Motor neuron (in vitro differentiated cells): ENCODE data around the gene HES2. TPM values are rescaled to one million over a fixed set of nuclear protein-coding genes. Genes with fewer than 3 reads are reported as not detected.

Experiments
- ATAC-seq, 8 experiments: fragments of 200-7000 bp; cut with Tn5 transposase; replicated peaks in 6 of 8; 2 replicates each; pipeline ENCODE4 v1.8.0; 2021; ENCODE audit warnings: mild to moderate bottlenecking in 8 of 8, moderate library complexity in 8 of 8
- H3K27ac ChIP-seq, 2 donors: fragments of 250-450 bp; sonication (Bioruptor Pico); 2 replicates each; pipeline ENCODE4 v1.9.0; 2021; ENCODE audit warnings: antibody characterized with exemption in 2 of 2, mild to moderate bottlenecking in 2 of 2, moderate library complexity in 1 of 2
- H3K4me1 ChIP-seq, 2 donors: fragments of 250-450 bp; sonication (Bioruptor Pico); replicated peaks in 1 of 2; 2 replicates each; pipeline ENCODE4 v1.6.1; 2021; ENCODE audit warnings: antibody characterized with exemption in 2 of 2, mild to moderate bottlenecking in 2 of 2, moderate library complexity in 1 of 2
- H3K4me3 ChIP-seq, 5 donors: fragments of 250-450 bp; sonication (Bioruptor Pico); 2 replicates each; pipeline ENCODE4 v1.9.0; 2021; ENCODE audit warnings: antibody characterized with exemption in 5 of 5, mild to moderate bottlenecking in 5 of 5, moderate library complexity in 4 of 5
- WGBS, 10 experiments: fragments of 450-650 bp; shearing (Covaris generic); methylation state at CpG; one replicate each; pipeline ENCODE4 v1.0.0; 2022; 5-methylcytosine and 5-hydroxymethylcytosine counted together
- in situ Hi-C, 9 experiments: fragments of 400-800 bp; cut with MboI; loops; one replicate each; pipeline ENCODE4 v1.15.0; 2021; ENCODE audit warnings: low sequenced_read_pairs in 9 of 9, low pct_unique_long_range_greater_than_20kb in 2 of 9; ENCODE audit not compliant: unreplicated experiment in 9 of 9
- total RNA-seq, 8 experiments: library from RNA; unstranded; fragments of 300-600 nt; gene quantifications; 2 replicates each; pipeline versions ENCODE4 v1.2.3 to v1.2.4, GENCODE V29; 2022

The HES2 gene
- total RNA-seq, 8 experiments from 2014 or later, result 0.14 to 7.8 (median 0.98) TPM

DNA sequence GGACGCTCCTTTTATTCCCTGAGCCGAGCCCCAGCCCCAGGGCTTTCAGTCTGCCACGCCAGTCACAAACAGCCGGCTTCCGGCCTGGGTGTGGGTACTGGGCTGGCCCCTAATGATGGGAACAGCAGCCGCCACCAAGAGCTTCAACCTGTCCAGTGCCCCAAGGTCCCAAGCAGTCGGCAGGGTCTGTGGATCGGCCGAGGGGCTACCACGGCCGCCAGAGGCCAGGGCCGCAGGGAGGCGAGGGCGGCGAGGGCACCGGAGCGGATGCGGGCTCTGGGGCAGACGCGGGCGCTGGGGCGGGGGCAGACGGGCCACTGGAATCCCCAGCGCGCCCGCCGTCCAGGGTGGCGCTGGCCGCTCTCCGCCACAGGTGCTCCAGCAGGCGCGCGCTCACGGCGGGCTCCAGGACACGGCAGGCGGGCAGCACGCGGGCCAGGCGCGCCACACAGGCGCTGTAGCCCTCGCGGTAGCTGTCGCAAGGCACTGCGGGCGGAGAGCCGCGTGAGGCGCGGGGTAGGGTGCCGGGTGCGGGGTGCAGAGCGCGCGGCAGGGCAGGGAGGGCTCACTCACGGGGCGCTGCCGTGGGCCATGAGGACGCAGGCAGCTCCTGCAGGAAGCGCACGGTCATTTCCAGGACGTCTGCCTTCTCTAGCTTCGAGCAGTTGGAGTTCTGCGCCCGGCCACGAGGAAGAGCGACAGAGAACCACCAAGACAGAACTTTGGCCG lies 887 bp downstream of the HES2 start:
- 17 to 47% (median 25%) methylated on average over 3 to 4 of the region's 69 CpGs; no CpG with 5 or more reads in 6 of the 10 experiments for WGBS, 10 experiments
- in situ Hi-C loops, result no loop called here
- no peak overlapping the region for H3K27ac ChIP-seq
- peaks cover 8 to 14% of the 10 kb centered on the region in 2 donors for H3K4me1 ChIP-seq
- peak overlapping the region in 1 of 5 donors; percentile 25 for H3K4me3 ChIP-seq
- peak in 1 of 8 experiments; percentile 2 for ATAC-seq

DNA sequence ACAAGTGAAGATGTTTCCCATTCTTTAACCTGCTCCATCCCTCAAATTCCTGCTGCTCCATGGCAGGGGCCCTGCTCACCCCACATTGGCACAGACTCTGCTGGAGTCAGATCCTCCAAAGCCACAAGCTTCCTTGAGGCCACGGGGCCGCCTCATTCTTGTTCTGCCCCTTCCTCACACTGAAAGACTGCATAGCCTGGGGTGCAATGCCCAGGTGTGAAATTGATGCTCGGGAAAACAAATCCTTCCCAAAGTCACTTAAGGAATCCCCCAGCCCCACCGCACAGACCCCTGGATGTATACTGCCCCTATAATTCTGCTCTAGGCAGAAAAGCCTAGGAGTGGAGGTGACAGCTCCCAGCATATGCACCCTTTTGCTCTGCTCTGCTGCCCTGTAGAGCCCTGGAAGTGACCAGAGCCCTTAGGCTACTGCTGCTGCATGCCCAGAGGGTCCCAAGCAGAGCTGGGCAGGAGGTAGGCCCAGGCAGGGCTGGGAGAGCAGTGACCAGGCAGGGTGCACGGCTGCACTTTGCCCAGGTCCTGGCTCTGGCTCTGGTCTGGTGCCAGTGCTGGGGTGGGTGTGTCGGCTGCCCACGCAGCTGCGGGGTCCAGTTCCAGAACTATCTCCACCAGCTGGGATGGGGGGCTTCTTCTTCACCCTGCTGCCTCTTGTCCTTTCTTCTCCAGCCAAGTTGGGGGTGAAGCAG lies 1.6 kb downstream of the HES2 start:
- WGBS, 10 experiments, result 58 to 78% (median 63%) methylated on average over 2 to 6 of the region's 8 CpGs; no CpG with 5 or more reads in 6 of the 10 experiments
- in situ Hi-C loops, result no loop called here
- H3K4me3 ChIP-seq, result no peak overlapping the region
- H3K27ac ChIP-seq, result no peak overlapping the region
- peaks cover 8 to 14% of the 10 kb centered on the region in 2 donors for H3K4me1 ChIP-seq
- no peak for ATAC-seq

DNA sequence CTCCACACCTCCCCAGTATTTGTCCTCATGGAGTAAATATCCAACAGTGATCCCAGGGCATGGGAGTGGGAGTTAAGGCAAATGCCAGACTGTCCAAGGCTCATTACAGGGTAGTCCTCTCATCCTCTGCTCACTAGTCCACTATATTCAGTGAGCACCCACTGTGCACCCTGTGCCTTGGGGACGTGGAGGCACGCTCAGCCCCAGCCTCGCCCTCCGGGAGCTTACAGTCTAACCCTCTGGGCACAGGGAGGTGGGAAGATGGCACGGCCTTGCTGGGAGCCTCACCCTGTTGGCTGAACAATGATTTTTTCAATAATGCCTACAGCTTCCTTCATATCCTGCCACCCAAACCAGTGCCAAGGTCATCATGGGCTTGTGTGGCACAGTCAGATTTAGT lies 2.8 kb downstream of the HES2 start:
- Histone ChIP-seq H3K27ac (no peak overlapping the region), H3K4me1 (peaks cover 8 to 14% of the 10 kb centered on the region in 2 donors), H3K4me3 (no peak overlapping the region)
- WGBS, 10 experiments, result 11 to 100% (median 81%) methylated on average over 1 to 5 of the region's 5 CpGs; no CpG with 5 or more reads in 3 of the 10 experiments
- in situ Hi-C loops, result no loop called here
- no peak for ATAC-seq

DNA sequence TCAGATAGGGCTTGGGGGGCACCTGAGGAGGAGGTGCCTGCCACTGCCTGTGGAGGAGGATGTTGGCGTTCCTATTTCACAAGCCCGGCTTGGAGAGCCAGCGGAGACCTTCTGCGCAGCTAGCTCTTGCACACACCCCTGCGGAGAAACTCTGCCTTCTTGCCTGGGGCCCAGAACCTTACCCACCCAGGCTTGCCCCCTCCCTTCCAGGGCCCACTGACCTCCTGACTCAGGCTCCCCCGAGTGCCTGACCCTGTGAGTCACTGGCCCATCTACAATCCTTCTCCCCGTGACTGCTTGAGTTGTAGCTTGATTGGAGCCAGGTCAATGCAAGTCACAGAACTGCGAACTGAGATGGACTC lies 3.4 kb downstream of the HES2 start:
- in situ Hi-C loops, result no loop called here
- Histone ChIP-seq H3K4me1 (peaks cover 8 to 14% of the 10 kb centered on the region in 2 donors), H3K27ac (no peak overlapping the region), H3K4me3 (no peak overlapping the region)
- no peak for ATAC-seq
- WGBS, 10 experiments, result 61 to 100% (median 83%) methylated on average over 1 to 2 of the region's 8 CpGs; no CpG with 5 or more reads in 5 of the 10 experiments

DNA sequence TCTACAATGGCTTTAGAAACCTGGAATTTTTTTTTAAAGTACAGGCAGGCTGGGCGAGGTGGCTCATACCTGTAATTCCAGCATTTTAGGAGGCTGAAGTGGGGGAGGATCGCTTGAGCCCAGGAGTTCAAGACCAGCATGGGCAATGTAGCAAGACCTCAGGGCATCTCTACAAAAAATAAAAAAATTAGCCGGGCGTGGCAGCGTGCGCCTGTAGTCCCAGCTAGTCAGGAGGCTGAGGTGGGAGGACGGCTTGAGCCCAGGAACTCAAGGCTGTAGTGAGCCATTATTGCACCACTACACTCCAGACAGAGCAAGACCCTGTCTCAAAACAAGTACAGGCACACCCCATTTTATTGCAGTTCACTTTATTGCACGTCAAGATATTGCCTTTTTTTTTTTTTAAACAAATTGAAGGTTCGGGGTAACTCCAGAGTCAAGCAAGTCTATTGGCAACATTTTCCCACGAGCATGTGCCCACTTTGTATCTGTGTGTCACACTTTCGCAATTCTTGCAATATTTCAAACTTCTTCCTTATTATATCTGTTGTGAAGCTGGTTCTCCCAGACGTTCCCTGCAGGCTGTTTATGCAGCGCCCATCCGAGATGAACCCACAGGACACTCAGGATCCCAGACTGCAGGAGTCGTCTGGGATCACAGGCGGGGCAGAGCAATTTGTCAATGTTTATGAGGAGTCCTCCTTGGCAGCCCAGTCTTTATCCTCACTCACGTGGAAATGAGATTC lies 4.7 kb downstream of the HES2 start:
- no peak for ATAC-seq
- in situ Hi-C loops, result no loop called here
- no peak overlapping the region for H3K27ac ChIP-seq
- WGBS, 10 experiments, result 33 to 79% (median 65%) methylated on average over 1 to 17 of the region's 17 CpGs; no CpG with 5 or more reads in 4 of the 10 experiments
- H3K4me3 ChIP-seq, result no peak overlapping the region
- H3K4me1 ChIP-seq, result peaks cover 8 to 11% of the 10 kb centered on the region in 2 donors

DNA sequence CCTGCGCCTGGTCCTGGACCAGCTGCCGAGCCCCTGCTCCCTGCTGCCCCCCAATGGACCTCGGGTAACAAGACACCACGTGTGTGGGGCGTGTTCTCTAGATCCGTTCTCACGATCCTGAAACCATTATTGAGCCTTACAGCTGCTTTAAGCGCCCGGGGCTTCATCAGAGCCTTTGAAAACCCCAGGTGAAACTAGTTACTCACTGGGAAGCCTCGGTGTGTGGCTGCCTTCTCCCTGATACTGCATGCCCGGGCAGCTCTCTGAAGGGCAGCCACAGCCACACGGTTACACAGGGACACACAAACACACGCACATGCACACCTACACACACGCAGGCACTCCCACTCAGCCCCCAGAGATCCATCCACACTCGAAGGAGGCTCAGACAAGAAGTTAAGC lies 5.3 kb downstream of the HES2 start:
- in situ Hi-C loops, result no loop called here
- H3K27ac ChIP-seq, result no peak overlapping the region
- H3K4me3 ChIP-seq, result no peak overlapping the region
- WGBS, 10 experiments, result 5 to 20% (median 10%) methylated on average over 2 to 12 of the region's 15 CpGs; no CpG with 5 or more reads in 4 of the 10 experiments
- ATAC-seq, result peak; percentile 59 to 95 (median 74)
- H3K4me1 ChIP-seq, result peaks cover 6 to 8% of the 10 kb centered on the region in 2 donors

DNA sequence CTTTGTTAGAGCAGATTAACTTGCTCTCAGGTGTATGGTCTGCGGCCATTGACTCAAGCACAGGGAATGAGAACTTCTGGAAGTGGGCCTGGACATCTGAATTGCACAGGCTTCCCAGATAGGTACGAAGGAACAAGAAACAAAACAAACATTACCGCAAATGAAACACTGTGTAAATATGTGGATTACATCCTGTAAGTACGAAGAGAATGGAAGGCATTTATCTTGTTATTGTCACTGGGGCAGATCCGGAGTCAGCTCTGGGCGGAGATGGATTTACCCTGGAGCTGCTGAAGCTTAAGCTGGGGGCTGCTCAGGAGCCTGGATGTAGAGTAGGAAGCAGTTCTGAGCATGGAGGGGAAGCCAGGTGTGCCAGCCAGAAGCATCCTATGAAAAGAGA lies 6.8 kb downstream of the HES2 start:
- in situ Hi-C loops, result no loop called here
- peak in 2 of 8 experiments; percentile 11 to 70 for ATAC-seq

DNA sequence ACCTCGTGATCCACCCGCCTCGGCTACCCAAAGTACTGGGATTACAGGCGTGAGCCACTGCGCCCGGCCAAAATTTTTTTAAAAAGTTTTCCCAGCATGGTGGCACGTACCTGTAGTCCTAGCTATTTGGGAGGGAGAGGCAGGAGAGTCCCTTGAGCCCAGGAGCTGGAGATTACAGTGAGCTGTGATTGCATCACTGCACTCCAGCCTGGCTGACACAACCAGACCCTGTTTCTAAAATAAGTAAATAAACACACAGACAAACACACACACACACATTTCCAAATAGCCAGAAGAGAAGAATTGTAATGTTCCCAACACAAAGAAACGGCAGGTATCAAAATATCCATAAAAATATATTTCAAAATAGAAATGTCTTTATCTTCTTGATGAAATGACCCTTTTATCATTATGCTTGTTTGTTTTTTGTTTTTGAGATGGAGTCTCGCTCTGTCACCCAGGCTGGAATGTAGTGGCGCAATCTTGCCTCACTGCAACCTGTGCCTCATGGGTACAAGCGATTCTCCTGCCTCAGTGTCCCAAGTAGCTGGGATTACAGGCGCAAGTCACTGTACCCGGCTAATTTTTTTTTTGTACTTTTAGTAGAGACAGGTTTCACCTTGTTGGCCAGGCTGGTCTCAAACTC lies 9.3 kb downstream of the HES2 start:
- in situ Hi-C loops, result no loop called here

More for the DNA sequence above, 6.8 kb downstream of the HES2 start:
- WGBS, 10 experiments, result 20 to 80% (median 57%) methylated on average over 2 to 6 of the region's 6 CpGs; no CpG with 5 or more reads in 1 of the 10 experiments
- H3K4me1 ChIP-seq, result peaks cover 3 to 6% of the 10 kb centered on the region in 2 donors
- H3K4me3 ChIP-seq, result no peak overlapping the region
- no peak overlapping the region for H3K27ac ChIP-seq

DNA sequence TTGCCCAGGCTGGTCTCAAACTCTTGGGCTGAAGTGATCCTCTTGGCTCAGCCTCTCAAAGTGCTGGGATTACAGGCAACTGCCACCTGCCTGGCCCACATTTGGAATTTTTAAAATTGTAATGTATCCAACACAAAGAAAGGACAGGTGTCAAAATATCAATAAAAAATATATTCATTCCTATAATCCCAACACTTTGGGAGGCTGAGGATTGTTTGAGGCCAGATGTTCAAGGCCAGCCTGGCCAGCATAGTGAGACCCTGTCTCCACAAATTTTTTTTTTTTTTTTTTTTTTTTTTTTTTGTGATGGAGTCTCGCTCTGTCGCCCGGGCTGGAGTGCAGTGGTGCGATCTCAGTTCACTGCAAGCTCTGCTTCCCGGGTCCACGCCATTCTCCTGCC lies 10.0 kb downstream of the HES2 start:
- in situ Hi-C loops, result no loop called here

More for the DNA sequence above, 9.3 kb downstream of the HES2 start:
- Histone ChIP-seq H3K4me1 (peaks cover 3 to 6% of the 10 kb centered on the region in 2 donors), H3K27ac (no peak overlapping the region), H3K4me3 (no peak overlapping the region)
- 13 to 100% (median 64%) methylated on average over 1 to 12 of the region's 13 CpGs for whole genome bisulfite sequencing, 10 experiments
- no peak for ATAC-seq

DNA sequence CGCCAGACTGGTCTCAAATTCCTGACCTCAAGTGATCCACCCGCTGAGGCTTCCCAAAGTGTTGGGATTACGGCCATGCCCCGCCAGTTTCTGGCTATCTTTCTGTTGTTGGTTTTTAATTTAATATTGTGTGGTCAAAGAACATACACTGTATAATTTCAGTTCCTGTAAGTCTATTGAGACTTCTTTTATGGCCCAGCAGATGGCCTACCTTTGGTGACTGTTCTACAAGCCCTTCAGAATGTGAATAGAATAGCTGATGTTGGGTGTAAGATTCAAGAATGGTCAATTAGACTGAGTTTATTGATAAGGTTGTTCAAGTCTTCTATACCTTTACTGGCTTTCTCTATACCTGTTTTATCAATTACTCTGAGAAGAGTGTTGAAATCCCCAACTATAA lies 10.7 kb downstream of the HES2 start:
- no peaks in the 10 kb centered on the region for H3K4me1 ChIP-seq
- WGBS, 10 experiments, result 0 to 100% (median 83%) methylated on average over 1 to 4 of the region's 4 CpGs; no CpG with 5 or more reads in 1 of the 10 experiments
- H3K4me3 ChIP-seq, result no peak overlapping the region
- H3K27ac ChIP-seq, result no peak overlapping the region
- in situ Hi-C loops, result no loop called here
- ATAC-seq, result no peak

More for the DNA sequence above, 10.0 kb downstream of the HES2 start:
- ATAC-seq, result no peak
- H3K27ac ChIP-seq, result no peak overlapping the region
- H3K4me3 ChIP-seq, result no peak overlapping the region
- 60 to 97% (median 88%) methylated on average over 1 to 6 of the region's 6 CpGs; no CpG with 5 or more reads in 5 of the 10 experiments for WGBS, 10 experiments
- H3K4me1 ChIP-seq, result peaks cover 3 to 6% of the 10 kb centered on the region in 2 donors

DNA sequence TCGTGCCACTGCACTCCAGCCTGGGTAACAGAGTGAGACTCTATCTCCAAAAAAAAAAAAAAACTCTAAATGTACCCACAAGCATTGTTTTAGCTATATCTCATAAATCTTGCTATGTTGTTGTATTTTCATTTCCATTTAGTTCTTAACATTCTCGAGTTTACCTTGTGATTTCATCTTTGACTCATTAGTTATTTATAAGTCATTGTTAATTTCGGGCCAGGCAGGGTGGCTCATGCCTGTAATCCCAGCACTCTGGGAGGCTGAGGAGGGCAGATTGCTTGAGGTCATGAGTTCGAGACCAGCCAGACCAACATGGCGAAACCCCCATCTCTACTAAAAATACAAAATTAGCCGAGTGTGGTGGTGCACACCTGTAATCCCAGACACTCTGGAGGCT lies 11.7 kb downstream of the HES2 start:
- ATAC-seq, result no peak
- in situ Hi-C loops, result no loop called here
- Histone ChIP-seq H3K27ac (no peak overlapping the region), H3K4me1 (no peaks in the 10 kb centered on the region), H3K4me3 (no peak overlapping the region)
- 56 to 90% (median 80%) methylated on average over 1 to 6 of the region's 6 CpGs; no CpG with 5 or more reads in 2 of the 10 experiments for WGBS, 10 experiments

DNA sequence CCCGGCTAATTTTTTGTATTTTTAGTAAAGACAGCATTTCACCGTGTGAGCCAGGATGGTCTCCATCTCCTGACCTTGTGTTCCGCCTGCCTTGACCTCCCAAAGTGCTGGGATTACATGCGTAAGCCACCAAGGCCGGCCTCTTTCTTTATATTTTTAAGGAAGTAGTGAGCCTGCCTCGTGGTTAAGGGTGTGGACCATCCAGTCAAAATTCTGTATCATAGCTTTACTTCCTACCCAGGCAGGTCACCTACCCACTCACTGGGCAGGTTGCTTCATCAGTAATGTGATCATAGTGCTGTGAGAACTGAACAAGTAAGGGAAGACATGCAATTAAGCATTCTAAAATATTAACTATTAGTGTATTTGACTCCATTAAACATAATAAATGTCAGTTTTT lies 18.0 kb downstream of the HES2 start:
- H3K4me3 ChIP-seq, result no peak overlapping the region
- no peak overlapping the region for H3K27ac ChIP-seq
- WGBS, 10 experiments, result 42 to 100% (median 74%) methylated on average over 1 to 6 of the region's 6 CpGs; no CpG with 5 or more reads in 3 of the 10 experiments
- no peak for ATAC-seq
- no peaks in the 10 kb centered on the region for H3K4me1 ChIP-seq
- in situ Hi-C loops, result no loop called here
